ENCODE results near the gene EML5. TPM values are rescaled to one million over a fixed set of nuclear protein-coding genes. Genes with fewer than 3 reads are reported as not detected.

EML5 gene
- total RNA-seq, 1 experiment from 2014 or later: 0.85 TPM

DNA sequence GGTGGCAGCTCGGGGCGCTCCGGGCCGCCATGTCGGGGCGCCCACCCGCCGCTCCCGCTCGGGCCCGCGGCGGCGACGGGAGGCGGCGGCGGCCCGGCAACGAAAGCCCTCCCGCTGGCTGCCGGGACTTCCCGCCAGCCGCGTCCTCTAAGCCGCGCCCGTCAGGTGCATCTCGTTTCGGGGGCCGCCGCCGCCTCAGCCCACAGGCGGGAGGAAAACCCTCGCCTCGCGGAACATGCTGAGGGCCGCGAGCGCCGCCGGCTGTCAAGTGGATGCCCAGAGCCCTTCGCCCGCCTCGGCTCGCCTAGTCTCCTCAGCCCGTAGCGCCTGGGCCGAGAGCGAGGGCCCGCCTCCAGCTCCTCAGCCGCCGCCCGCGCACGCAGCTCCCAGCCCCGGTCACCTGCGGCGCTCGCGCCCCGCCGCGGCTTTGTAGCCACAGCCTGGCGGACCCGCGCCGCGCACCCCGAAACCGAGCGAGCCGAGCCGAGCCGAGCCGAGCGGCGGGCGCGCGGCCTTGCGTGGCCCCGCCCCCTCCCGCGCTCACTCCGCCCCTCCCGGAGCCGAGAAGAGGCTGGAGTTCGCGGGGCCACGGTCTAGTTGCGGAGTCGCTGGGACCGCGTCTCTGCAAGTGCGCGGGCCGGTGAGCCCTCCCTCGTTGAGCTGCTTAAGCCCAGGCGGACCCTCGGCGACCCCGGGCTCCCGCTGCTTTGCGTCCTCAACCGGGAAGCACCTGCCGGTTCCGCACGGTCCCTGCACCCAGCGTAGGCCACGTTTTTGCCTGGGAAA is at the start of gene EML5 (continued):
- TF ChIP-seq, protein P1, sequence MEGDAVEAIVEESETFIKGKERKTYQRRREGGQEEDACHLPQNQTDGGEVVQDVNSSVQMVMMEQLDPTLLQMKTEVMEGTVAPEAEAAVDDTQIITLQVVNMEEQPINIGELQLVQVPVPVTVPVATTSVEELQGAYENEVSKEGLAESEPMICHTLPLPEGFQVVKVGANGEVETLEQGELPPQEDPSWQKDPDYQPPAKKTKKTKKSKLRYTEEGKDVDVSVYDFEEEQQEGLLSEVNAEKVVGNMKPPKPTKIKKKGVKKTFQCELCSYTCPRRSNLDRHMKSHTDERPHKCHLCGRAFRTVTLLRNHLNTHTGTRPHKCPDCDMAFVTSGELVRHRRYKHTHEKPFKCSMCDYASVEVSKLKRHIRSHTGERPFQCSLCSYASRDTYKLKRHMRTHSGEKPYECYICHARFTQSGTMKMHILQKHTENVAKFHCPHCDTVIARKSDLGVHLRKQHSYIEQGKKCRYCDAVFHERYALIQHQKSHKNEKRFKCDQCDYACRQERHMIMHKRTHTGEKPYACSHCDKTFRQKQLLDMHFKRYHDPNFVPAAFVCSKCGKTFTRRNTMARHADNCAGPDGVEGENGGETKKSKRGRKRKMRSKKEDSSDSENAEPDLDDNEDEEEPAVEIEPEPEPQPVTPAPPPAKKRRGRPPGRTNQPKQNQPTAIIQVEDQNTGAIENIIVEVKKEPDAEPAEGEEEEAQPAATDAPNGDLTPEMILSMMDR (IDR thresholded peaks at IDR 0.05): no peak
- TF ChIP-seq, protein P2, sequence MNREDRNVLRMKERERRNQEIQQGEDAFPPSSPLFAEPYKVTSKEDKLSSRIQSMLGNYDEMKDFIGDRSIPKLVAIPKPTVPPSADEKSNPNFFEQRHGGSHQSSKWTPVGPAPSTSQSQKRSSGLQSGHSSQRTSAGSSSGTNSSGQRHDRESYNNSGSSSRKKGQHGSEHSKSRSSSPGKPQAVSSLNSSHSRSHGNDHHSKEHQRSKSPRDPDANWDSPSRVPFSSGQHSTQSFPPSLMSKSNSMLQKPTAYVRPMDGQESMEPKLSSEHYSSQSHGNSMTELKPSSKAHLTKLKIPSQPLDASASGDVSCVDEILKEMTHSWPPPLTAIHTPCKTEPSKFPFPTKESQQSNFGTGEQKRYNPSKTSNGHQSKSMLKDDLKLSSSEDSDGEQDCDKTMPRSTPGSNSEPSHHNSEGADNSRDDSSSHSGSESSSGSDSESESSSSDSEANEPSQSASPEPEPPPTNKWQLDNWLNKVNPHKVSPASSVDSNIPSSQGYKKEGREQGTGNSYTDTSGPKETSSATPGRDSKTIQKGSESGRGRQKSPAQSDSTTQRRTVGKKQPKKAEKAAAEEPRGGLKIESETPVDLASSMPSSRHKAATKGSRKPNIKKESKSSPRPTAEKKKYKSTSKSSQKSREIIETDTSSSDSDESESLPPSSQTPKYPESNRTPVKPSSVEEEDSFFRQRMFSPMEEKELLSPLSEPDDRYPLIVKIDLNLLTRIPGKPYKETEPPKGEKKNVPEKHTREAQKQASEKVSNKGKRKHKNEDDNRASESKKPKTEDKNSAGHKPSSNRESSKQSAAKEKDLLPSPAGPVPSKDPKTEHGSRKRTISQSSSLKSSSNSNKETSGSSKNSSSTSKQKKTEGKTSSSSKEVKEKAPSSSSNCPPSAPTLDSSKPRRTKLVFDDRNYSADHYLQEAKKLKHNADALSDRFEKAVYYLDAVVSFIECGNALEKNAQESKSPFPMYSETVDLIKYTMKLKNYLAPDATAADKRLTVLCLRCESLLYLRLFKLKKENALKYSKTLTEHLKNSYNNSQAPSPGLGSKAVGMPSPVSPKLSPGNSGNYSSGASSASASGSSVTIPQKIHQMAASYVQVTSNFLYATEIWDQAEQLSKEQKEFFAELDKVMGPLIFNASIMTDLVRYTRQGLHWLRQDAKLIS (CRISPR knock-in tag; IDR thresholded peaks at IDR 0.05; ENCODE audit: borderline replicate concordance): no peak

DNA sequence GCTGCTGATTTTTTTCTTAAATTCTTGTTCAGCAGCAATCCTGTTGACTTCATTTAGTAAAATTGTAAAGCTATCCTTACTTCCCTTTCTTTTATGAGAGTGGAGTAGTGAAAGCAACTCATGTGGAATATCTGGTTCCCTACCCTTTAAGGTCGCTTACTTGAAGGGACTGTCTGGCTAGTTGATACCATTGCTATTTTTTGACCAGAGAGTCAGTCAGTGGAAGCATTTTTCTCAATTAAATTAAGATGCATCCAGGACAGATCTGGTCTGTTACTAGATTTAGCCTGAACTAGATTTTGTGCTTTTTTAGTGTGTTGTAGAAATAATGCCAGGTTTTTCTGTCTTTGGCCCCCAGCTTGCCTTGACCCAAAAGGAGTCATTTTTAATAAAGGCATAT is 49.7 kb upstream of the EML5 start:
- Mint-ChIP-seq H3K4me3 (no peak overlapping the region), H3K36me3 (no peaks in the 10 kb centered on the region; the same call in 1 of the 2 replicates), H3K9me3 (no peaks in the 10 kb centered on the region), H3K4me1 (0 out of 2 replicates have a peak, but pooled peaks cover 3% of the 10 kb centered on the region), H3K27ac (no peak overlapping the region), H3K27me3 (ENCODE audit: low read depth) (no peaks in the 10 kb centered on the region)
- CTCF ChIA-PET: no interaction called here
- POLR2A ChIA-PET: no interaction called here
- no peak for DNase-seq (ENCODE audit: low spot score)
- no peak for ATAC-seq
- TF ChIP-seq, protein P3, sequence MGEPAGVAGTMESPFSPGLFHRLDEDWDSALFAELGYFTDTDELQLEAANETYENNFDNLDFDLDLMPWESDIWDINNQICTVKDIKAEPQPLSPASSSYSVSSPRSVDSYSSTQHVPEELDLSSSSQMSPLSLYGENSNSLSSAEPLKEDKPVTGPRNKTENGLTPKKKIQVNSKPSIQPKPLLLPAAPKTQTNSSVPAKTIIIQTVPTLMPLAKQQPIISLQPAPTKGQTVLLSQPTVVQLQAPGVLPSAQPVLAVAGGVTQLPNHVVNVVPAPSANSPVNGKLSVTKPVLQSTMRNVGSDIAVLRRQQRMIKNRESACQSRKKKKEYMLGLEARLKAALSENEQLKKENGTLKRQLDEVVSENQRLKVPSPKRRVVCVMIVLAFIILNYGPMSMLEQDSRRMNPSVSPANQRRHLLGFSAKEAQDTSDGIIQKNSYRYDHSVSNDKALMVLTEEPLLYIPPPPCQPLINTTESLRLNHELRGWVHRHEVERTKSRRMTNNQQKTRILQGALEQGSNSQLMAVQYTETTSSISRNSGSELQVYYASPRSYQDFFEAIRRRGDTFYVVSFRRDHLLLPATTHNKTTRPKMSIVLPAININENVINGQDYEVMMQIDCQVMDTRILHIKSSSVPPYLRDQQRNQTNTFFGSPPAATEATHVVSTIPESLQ (CRISPR knock-in tag; IDR thresholded peaks at IDR 0.05): no peak
- TF ChIP-seq, protein P4, sequence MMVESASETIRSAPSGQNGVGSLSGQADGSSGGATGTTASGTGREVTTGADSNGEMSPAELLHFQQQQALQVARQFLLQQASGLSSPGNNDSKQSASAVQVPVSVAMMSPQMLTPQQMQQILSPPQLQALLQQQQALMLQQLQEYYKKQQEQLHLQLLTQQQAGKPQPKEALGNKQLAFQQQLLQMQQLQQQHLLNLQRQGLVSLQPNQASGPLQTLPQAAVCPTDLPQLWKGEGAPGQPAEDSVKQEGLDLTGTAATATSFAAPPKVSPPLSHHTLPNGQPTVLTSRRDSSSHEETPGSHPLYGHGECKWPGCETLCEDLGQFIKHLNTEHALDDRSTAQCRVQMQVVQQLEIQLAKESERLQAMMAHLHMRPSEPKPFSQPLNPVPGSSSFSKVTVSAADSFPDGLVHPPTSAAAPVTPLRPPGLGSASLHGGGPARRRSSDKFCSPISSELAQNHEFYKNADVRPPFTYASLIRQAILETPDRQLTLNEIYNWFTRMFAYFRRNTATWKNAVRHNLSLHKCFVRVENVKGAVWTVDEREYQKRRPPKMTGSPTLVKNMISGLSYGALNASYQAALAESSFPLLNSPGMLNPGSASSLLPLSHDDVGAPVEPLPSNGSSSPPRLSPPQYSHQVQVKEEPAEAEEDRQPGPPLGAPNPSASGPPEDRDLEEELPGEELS (CRISPR knock-in tag; IDR thresholded peaks at IDR 0.05): no peak
- TF ChIP-seq, protein P5, sequence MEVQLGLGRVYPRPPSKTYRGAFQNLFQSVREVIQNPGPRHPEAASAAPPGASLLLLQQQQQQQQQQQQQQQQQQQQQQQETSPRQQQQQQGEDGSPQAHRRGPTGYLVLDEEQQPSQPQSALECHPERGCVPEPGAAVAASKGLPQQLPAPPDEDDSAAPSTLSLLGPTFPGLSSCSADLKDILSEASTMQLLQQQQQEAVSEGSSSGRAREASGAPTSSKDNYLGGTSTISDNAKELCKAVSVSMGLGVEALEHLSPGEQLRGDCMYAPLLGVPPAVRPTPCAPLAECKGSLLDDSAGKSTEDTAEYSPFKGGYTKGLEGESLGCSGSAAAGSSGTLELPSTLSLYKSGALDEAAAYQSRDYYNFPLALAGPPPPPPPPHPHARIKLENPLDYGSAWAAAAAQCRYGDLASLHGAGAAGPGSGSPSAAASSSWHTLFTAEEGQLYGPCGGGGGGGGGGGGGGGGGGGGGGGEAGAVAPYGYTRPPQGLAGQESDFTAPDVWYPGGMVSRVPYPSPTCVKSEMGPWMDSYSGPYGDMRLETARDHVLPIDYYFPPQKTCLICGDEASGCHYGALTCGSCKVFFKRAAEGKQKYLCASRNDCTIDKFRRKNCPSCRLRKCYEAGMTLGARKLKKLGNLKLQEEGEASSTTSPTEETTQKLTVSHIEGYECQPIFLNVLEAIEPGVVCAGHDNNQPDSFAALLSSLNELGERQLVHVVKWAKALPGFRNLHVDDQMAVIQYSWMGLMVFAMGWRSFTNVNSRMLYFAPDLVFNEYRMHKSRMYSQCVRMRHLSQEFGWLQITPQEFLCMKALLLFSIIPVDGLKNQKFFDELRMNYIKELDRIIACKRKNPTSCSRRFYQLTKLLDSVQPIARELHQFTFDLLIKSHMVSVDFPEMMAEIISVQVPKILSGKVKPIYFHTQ (CRISPR knock-in tag; IDR thresholded peaks at IDR 0.05): no peak
- TF ChIP-seq, protein P6, sequence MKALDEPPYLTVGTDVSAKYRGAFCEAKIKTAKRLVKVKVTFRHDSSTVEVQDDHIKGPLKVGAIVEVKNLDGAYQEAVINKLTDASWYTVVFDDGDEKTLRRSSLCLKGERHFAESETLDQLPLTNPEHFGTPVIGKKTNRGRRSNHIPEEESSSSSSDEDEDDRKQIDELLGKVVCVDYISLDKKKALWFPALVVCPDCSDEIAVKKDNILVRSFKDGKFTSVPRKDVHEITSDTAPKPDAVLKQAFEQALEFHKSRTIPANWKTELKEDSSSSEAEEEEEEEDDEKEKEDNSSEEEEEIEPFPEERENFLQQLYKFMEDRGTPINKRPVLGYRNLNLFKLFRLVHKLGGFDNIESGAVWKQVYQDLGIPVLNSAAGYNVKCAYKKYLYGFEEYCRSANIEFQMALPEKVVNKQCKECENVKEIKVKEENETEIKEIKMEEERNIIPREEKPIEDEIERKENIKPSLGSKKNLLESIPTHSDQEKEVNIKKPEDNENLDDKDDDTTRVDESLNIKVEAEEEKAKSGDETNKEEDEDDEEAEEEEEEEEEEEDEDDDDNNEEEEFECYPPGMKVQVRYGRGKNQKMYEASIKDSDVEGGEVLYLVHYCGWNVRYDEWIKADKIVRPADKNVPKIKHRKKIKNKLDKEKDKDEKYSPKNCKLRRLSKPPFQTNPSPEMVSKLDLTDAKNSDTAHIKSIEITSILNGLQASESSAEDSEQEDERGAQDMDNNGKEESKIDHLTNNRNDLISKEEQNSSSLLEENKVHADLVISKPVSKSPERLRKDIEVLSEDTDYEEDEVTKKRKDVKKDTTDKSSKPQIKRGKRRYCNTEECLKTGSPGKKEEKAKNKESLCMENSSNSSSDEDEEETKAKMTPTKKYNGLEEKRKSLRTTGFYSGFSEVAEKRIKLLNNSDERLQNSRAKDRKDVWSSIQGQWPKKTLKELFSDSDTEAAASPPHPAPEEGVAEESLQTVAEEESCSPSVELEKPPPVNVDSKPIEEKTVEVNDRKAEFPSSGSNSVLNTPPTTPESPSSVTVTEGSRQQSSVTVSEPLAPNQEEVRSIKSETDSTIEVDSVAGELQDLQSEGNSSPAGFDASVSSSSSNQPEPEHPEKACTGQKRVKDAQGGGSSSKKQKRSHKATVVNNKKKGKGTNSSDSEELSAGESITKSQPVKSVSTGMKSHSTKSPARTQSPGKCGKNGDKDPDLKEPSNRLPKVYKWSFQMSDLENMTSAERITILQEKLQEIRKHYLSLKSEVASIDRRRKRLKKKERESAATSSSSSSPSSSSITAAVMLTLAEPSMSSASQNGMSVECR (CRISPR knock-in tag; IDR thresholded peaks at IDR 0.05; ENCODE audit: borderline replicate concordance): no peak
- TF ChIP-seq, protein P2 (CRISPR knock-in tag; IDR thresholded peaks at IDR 0.05; ENCODE audit: borderline replicate concordance): no peak
- TF ChIP-seq MXD4 (CRISPR knock-in tag; IDR thresholded peaks at IDR 0.05; ENCODE audit: borderline replicate concordance) (no peak), SP1 (CRISPR knock-in tag; conservative IDR thresholded peaks at IDR 0.05) (no peak), KAT7 (CRISPR knock-in tag; IDR thresholded peaks at IDR 0.05; ENCODE audit: borderline replicate concordance) (no peak)
